Dedifferentiated amniotic fluid mesenchymal stem cell (primary cell): Measurements from ENCODE around the gene HES2.
"Not testable (repeated sequence)": the region's sequence is repeated elsewhere in the genome, so short reads cannot be mapped to it uniquely, and the experiment has no call there.

ENCODE experiments used
- DNase-seq: peaks from one replicate; pipeline ENCODE4 v3.0.0-alpha.2; 2016; ENCODE audit errors: extremely low spot score

Gene HES2

GRCh38 chr1:6454856-6455751 is 35.4 kb upstream of the HES2 start:
- DNase-seq: no peak

GRCh38 chr1:6453895-6454855 is 34.5 kb upstream of the HES2 start:
- DNase-seq: not testable (repeated sequence)

DNA sequence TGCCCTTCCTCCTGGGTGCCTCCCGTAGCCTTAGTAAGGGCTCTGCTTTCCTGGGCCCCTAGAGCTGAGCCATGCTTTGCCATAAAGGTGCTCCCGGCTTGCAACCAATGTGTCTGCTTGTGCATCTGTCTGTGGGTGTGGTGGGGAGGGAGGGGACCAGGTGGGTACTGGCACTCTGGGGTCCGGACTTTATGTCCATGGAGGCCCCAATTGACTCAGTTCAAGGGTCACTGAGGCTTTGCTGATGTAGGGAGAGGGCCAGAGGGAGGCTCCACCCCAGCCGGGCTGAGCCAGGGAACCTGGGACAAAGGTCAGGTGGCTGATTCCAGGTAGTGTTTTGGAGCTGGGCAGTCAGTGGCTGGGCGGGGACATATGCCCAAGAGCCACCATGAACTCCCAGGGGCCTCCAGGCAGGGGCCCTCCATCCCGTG is 31.2 kb upstream of the HES2 start:
- no peak for DNase-seq

- DNase-seq: not testable (repeated sequence)
These were observed 30.8 kb upstream of the HES2 start for GRCh38 chr1:6450486-6450885.

DNA sequence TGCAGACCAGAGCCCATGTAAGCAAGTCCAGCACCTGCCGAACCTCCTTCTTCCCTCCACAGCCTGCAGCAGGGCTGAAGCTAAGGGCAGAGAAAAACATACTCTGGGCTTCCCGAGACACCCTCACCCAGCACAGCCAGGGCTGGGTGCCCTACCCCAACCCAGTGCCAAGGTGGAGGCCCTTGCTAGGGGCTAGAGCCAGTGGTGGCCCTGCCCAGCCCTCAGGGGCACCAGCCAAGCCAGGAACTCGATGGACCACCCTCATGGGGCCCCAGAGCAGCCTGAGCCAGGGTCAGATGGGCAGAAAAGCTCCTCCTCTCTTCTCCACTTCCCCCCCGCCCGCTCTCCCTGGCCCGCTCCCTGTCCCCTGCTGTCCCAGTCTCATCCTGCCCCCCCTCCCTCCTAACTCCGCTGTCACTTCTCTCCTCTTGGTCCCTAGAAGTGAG is 30.3 kb upstream of the HES2 start:
- no peak for DNase-seq

DNA sequence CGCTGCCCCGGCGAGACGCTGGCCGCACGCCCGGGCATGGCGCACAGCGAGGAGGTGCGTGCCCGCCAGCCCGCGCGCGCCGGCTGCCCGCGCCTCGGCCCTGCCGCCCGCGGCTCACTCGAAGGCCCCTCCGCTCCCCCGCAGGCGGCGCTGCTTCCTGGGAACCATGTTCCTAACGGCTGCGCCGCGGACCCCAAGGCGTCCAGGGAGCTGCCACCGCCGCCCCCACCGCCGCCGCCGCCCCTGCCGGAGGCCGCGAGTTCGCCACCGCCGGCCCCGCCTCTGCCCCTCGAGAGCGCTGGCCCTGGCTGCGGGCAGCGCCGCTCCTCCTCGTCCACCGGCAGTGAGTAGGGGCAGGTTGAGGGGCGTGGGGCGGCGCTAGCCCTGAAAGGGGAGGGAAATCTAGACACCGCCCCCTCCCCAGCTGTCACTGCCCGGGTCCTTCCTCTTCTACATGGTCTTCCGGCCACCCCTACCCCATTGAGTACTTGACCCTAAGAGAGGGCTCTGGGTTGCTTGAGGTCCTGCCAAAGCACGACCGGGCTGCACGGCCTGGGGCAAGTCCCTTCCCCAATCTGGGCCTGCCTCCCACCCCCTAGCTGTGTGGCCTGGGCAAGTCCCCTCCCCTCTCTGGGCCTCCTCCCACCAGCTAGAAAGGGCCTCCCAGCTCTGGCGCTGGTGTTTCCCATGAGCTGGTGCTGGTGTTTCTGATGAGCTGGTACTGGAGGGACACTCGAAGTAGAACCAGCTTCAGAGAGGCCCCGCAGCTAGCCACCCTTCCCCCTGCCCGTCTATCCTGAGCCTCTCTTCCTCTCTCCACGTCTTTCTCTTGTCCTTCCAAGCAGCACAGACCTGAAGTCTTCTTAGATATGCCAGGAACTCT is 29.3 kb upstream of the HES2 start:
- DNase-seq: no peak

- DNase-seq: no peak
These were observed 28.4 kb upstream of the HES2 start for GRCh38 chr1:6447818-6448748.

DNA sequence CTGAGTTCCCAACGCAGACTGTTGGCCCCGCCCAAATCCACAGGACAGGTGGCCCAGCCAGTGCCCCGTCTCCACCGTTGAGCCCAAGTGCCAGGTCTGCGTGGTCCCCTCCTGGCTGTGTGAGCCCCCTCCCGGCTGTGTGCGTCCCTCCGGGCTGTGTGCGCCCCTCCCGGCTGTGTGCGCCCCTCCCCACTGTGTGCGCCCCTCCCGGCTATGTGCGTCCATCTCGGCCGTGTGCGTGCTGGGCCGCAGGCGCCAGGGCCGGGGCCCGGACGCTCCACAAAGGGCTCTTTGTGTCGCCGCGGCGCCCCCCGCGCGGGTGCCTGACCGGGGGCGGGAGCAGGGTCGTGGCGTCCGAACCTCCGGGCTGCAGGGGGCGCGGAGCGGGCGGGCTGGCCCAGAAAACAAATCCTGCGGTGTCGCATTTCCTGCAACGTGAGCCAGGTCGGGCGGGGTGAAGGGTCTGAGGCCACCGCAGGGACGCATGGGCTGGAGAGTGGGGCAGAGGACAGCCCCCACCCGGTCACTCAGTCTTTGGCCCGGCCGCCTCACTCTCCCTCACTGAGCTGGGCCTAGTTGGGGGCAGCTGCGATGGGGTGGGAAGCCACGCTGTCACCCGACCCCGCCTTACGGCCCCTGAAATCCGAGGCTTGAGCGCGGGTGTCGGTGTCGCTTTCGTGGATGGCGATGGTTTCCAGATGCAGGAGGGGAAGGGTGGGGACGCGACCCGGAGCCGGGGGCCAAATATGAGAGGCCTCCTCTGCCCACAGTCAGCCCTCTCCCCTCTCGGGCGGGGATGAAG is 27.5 kb upstream of the HES2 start:
- no peak for DNase-seq

DNA sequence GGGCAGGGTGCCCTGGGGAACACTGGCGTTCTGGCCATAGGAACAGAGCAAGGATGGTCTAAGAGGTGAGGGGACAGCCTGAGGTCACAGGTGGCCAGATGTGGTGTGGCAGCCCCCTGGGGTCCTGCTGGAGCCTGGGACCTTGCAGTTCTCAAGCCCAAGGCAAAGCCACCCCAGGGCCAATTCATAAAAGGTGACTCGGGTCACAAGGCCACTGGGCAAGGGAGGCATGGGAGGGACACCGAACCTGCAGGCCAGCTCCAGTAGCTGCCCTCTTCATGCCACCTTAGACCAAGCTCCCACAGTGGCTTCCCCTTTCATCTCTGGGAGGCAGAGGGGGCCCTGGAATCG is 26.9 kb upstream of the HES2 start:
- no peak for DNase-seq

- DNase-seq: not testable (repeated sequence)
These were observed 26.2 kb upstream of the HES2 start for GRCh38 chr1:6445929-6446328.

DNA sequence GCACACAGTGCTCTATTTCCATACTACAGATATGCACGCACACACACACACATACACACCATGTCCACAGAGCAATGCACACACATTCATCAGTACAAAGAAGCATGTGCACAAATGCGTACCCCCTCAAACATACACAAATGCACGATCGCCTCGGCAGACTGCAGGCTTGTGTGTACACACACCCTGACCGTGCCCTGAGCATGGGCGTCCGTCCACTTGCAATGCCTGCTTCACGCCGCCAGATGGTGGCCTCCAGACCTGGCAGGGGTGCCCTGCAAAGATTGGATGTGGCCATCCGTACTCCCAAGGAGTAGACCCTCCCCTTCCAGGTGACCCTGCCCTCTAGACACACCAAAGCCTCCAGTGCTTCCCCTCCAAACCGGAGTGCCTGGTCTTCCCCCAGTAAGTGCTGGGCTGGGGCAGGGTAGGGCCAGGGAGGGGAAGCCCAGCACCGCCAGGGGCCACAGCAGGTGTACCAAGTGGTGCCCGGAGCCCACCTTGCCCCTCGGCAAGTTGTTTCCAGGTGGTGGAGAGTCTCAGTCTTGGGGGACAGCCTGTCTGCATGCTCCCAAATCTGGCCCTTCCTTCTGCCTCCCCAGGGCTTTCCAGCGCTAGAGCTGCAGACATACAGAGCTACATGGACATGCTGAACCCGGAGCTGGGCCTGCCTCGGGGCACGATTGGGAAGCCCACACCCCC is 25.5 kb upstream of the HES2 start:
- DNase-seq: no peak

DNA sequence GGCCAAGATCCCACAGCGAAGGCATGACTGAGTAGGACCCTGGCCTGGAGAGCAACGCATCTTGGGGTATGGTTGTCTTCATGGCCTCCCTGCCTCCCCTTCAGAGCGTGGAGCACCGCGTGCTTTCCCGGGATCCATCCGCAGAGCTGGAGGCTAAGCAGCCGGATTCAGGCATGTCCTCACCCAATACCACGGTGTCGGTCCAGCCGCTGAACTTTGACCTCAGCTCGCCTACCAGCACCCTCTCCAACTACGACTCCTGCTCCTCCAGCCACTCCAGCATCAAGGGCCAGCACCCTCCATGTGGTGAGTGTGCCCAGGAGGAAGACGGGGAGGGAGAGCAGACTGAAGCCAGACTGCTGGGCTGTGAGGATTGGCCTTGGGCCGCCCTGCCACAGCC is 24.7 kb upstream of the HES2 start:
- no peak for DNase-seq

DNA sequence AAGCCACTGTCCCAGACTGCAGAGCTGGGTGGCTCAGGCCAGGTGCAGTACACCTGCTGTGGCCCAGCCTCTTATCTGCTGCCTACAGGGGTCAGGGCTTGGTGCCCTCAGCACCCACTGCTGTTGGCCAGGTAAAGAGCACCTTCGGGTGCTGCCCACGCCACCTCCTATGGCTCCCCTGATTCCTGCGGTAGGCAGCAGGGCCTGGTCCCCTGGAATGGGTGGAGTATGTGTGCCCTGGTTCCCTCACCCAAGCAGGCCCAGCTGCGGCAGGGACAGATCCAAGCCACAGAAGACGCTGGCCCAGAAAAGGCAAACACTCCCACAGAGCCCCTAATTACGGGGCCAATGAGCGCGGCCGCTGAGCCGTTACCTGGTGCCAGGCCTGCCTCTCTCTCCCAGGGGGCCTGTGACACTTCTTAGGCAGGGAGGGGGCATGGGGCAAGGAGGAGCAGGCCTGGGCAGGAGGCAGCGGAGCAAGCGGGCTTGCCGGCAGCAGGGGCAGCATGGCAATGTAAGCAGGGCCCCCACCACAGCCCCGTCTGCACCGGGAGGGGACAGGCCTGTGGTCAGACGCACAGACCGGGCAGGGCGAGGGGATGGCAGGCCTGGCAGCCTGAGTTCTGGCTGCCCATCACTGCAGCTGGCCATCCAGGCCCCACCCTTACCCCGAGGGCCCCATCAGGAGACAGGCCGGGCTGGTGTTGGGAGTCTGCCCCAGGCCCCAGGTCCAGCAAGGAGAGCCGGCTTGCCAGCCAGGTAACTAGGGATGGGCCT is 23.8 kb upstream of the HES2 start:
- DNase-seq: no peak

GRCh38 chr1:6441586-6441985 is 21.9 kb upstream of the HES2 start:
- DNase-seq: no peak

DNA sequence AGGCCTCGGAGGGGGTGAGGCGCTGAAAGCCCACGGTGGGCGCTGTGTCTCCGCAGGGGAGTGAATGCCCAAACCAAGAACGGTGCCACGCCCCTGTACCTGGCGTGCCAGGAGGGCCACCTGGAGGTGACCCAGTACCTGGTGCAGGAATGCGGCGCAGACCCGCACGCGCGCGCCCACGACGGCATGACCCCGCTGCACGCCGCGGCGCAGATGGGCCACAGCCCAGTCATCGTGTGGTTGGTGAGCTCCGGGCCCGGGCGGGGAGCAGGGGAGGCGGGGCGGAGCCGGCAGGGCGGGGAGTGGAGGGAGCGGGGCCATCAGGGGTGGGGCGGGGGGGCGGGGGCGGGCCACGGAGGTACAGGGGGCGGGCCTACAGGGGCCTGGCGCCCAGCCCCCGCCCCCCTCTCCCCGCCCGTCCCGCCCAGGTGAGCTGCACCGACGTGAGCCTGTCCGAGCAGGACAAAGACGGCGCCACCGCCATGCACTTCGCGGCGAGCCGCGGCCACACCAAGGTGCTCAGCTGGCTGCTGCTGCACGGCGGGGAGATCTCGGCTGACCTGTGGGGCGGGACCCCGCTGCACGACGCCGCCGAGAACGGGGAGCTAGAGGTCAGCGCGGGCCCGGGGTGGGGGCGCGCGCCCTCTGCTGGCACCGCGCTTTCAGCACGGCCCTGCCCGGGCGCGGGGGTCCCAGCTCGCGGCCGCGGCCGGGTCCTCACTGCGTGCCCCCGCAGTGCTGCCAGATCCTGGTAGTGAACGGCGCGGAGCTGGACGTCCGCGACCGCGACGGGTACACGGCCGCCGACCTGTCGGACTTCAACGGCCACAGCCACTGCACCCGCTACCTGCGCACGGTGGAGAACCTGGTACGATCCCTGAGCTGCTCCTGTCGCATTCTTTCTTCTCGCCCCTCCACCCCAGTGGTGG is 20.7 kb upstream of the HES2 start:
- no peak for DNase-seq

DNA sequence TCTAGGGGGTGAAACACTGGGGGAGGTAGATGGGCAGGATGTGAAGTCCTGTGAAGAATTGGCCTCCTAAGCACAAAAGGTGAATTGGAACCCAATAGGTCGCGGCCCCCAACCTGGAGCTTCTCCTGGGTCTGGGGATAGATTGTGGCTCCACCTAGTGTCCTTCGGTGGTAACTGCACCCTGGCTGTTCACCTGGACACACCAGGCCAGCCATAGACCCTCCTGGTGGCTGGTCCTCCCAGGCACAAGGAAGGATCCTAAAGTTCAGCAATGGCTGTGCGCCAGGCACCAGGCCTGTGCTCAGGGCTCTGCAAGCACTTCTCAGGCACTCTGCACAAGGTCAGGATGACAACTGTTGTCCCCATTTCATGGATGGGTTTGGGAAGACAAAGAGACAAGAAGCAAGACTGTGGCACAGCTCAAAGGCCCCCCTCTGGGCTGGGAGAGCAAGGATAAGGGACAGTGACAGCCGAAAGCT is 18.4 kb upstream of the HES2 start:
- DNase-seq: no peak
